GM12864 (cell line): Measurements from ENCODE around the gene NYAP1.

Experiments used
- DNase-seq: peaks from one replicate; pipeline ENCODE4 v3.0.0-alpha.2; 2011; ENCODE audit warnings: low read depth
- H3K4me3 ChIP-seq: 2 replicates; pipeline ENCODE4 v1.5.1; 2011; ENCODE audit warnings: mild to moderate bottlenecking, low read depth, low read length, control low read depth
- TF ChIP-seq, protein P1 (sequence below): IDR thresholded peaks from 2 replicates; pipeline ENCODE4 v1.5.1; 2011; ENCODE audit warnings: low read depth, mild to moderate bottlenecking, moderate library complexity, low read length, control low read depth, inconsistent platforms; ENCODE audit errors: missing control alignments

The NYAP1 gene

DNA sequence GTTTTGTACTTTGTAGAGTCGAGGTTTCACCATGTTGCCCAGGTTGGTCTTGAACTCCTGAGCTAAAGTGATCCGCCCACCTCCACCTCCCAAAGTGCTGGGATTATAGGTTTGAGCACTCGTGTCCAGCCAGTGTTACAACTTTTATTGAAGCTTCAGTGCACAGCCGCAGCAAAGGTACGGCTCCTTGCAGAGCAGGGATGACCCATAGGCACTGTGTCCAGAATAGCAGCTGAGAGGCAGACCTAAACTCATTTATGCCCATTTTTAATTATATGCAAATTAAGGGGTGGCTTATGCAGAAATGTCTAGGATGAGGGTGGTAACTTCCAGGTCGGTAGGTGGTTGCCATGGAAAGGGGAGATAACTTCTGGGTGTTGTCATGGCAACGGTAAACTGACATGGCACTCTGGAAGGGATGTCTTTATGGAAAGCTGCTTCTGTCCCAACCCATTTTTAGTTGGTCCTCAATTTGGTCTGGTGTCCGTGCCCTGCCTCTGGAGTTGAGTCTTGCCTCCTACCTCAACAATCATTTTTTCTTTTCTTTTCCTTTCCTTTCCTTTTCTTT lies 22.7 kb downstream of the NYAP1 start:
- no peak for DNase-seq

DNA sequence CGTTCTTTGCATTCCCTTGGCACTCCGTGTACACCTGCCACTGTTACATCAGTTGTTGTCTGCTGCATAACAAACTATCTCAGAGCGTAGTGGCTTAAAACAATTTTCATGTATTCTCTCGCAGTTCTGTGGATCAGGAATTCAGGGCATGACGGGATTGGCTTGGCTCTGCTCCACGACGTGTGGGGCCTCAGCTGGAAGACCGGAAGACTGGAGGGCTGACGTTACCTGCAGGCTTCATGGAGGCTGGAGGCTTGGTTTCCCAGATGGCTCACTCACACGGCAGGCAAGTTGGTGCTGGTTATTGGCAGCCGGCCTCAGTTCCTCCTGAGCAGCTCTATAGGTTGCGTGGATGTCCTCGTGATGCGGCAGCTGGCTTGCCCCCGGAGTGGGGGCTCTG lies 25.5 kb downstream of the NYAP1 start:
- no peak overlapping the region for H3K4me3 ChIP-seq
- no peak for DNase-seq
- TF ChIP-seq, protein P1, sequence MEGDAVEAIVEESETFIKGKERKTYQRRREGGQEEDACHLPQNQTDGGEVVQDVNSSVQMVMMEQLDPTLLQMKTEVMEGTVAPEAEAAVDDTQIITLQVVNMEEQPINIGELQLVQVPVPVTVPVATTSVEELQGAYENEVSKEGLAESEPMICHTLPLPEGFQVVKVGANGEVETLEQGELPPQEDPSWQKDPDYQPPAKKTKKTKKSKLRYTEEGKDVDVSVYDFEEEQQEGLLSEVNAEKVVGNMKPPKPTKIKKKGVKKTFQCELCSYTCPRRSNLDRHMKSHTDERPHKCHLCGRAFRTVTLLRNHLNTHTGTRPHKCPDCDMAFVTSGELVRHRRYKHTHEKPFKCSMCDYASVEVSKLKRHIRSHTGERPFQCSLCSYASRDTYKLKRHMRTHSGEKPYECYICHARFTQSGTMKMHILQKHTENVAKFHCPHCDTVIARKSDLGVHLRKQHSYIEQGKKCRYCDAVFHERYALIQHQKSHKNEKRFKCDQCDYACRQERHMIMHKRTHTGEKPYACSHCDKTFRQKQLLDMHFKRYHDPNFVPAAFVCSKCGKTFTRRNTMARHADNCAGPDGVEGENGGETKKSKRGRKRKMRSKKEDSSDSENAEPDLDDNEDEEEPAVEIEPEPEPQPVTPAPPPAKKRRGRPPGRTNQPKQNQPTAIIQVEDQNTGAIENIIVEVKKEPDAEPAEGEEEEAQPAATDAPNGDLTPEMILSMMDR: no peak

More for the DNA sequence above, 22.7 kb downstream of the NYAP1 start:
- TF ChIP-seq, protein P1: no peak
- no peak overlapping the region for H3K4me3 ChIP-seq

DNA sequence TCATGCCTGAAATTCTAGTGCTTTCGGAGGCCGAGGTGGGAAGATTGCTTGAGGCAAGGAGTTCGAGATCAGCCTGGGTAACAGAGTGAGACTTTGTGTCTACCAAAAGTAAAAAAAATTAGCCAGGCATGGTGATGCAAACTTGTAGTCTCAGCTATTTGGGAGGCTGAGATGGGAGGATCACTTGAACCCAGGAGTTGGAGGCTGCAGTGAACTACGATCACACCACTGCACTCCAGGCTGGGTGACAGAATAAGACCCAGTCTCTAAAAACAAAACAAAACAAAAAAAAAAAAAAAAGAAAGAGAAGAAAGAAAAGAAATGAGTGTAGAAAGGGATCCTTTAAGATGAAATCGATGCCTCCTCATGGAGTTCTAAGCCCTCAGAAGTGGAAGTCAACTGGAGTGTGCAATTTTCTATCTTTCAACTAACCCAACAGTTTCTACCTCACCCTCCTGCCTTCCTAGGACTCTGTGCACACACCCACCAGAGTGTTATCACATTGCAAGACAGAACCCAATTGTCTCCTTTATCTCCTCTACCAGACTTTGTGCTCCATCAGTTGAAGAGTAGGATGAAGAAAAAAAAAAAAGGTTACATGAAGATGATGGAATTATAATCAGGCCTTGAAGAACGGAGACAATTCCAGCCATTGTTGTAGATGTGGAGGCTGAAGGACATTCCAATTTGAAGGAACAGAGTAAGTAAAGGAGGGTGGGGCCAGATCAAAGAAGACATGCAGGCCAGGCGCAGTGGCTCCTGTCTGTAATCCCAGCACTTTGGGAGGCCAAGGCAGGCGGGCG lies 26.9 kb downstream of the NYAP1 start:
- DNase-seq: no peak
- no peak overlapping the region for H3K4me3 ChIP-seq
- TF ChIP-seq, protein P1: no peak

DNA sequence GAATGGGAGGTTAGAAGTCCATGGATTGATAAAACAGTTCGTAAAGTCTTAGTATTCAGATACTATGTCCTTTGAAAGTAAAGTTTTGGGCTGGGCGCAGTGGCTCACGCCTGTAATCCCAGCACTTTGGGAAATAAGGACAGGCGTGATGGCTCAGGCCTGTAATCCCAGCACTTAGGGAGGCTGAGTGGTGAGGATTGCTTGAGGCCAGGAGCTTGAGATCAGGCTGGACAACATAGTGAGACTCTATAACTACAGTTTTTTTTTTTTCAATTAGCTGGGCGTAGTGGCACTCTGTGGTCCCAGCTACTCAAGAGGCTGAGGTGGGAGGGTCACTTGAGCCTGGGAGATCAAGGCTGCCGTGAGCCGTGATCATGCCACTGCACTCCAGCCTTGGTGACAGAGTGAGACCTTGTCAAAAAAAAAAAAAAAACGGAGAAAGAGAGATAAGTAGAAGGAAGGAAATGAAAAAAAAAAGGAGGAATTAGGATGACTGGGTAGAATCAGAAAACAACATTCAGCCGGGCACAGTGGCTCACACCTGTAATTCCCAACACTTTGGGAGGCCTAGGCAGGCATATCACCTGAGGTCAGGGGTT lies 29.6 kb downstream of the NYAP1 start:
- no peak for DNase-seq
- TF ChIP-seq, protein P1: no peak
- H3K4me3 ChIP-seq: no peak overlapping the region

DNA sequence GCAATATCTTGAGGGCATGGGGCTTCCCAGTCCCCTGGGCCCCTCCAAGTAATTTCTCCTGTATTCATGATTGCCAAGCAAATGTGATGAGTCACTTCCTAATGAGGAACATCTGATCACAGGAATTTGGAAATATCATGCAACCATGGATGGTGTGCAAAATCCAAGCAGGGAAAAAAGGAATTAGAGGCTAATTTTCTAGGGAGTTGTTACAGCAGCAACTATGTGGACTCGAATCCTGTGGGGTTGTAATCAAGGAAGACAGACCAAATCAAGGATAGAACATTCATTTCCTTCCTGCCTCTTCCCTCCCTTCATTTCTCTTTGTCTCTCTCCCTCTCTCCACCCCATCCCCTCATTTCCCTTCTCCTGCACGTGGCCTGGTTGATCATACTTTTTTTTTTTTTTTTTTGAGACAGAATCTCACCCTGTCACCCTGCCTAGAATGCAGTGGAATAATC lies 31.4 kb downstream of the NYAP1 start:
- TF ChIP-seq, protein P1: no peak
- DNase-seq: no peak
- H3K4me3 ChIP-seq: no peak overlapping the region

DNA sequence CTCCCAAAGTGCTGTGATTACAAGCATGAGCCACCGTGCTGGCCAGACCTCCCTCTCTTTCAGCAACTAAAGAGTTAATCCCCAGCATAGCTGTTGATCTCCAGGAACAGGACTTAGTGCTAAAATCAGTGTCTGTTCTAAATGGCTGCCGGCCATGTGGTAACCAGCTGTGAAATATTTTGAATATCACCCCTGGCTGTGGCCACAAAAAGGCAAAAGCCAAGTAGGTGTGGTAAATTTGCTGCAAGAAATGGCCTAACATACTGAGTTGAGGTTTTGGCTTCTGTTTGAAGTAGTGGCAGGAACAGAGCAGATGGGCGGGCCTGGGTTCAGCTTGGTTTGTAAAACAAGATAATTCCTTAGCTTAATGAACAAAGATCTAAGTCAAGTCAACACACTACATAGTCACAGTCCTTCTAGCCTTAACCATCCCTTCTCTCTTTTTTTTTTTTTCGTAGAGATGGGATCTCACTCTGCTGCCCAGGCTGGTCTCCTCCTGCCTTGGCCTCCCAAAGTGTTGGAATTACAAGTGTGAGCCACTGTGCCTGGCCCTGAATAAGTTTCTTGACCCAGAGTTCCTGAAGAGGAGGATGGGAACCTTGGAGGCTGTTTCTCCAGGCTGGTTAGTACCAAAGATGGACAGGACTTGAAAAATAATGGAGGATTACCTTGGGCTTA lies 32.5 kb downstream of the NYAP1 start:
- no peak overlapping the region for H3K4me3 ChIP-seq
- DNase-seq: peak; percentile 72
- TF ChIP-seq, protein P1: no peak
